ENCODE data around the gene IDI1. TPM values are rescaled to one million over a fixed set of nuclear protein-coding genes. Genes with fewer than 3 reads are reported as not detected.

The IDI1 gene
- total RNA-seq, 1 experiment from 2014 or later: 44.7 TPM

DNA sequence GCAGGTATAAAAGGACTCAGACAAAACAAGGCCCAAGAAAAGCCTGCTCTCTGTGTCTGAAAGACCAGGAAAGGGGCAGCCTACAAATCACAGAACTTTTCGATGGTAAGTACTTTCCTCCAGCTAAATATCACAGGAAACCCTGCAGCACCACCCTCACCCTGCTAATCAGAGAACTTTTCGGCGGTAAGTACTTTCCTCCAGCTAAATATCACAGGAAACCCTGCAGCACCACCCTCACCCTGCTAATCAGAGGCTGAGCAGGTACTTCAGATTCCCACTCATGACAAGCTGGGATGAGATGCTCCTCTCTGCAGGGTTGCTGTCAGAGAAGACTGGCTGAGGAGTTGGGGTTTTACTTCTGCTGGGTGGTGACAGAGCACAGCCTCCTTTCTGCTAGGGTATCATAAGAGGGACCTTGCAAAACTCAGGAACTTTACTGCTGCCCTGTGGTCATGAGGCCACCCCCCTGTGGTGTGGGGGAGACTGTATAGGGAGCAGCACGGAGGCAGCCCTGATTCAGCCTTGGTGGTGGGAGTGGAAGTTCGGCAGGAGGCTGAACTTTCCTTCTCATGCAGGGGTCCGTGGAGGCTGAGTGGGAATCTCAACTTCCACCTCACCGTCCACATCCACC lies 14.4 kb upstream of the IDI1 start:
- Histone ChIP-seq H3K23ac (ENCODE audit: insufficient read length, low read depth, low read length) (no peak overlapping the region), H3K79me1 (ENCODE audit: insufficient read depth, low read depth, low read length, poor library complexity, severe bottlenecking) (peaks cover 13% of the 10 kb centered on the region), H2BK12ac (ENCODE audit: insufficient read length, low read depth, low read length) (no peak overlapping the region), H4K8ac (replicated peaks; ENCODE audit: insufficient read length, low read depth, low read length) (no peak overlapping the region), H4K20me1 (ENCODE audit: control insufficient read depth, insufficient read depth, insufficient read length) (no peaks in the 10 kb centered on the region), H3K14ac (ENCODE audit: insufficient read depth, low read length) (no peak overlapping the region), H4K91ac (ENCODE audit: insufficient read length, low read depth, low read length) (no peak overlapping the region), H3K4me1 (ENCODE audit: insufficient read depth, low read length) (no peaks in the 10 kb centered on the region), H3K9me3 (ENCODE audit: control insufficient read depth, low read depth, low read length) (no peaks in the 10 kb centered on the region), H3T11ph (ENCODE audit: low read length) (no peak overlapping the region), H4K5ac (ENCODE audit: insufficient read length, low read depth, low read length) (no peak overlapping the region), H3K56ac (ENCODE audit: insufficient read length, low read depth, low read length) (no peak overlapping the region), H2BK5ac (ENCODE audit: insufficient read length, low read length) (no peak overlapping the region), H2BK15ac (ENCODE audit: low read depth, low read length) (no peak overlapping the region), H3K4me2 (ENCODE audit: insufficient read depth, insufficient read length, low read length) (no peak overlapping the region), H2AFZ (ENCODE audit: low read length) (no peak overlapping the region), H2AK5ac (ENCODE audit: insufficient read length, low read length) (no peak overlapping the region), H3K79me2 (ENCODE audit: insufficient read depth, low read length) (peaks cover 9% of the 10 kb centered on the region; the same call in 1 of the 2 replicates), H2BK20ac (ENCODE audit: low read depth, low read length, poor library complexity, severe bottlenecking) (no peak overlapping the region), H3K27me3 (ENCODE audit: insufficient read depth, low read length) (no peaks in the 10 kb centered on the region), H3K18ac (ENCODE audit: insufficient read length, low read depth, low read length) (no peak overlapping the region), H3K9ac (ENCODE audit: extremely low read depth, insufficient read length, low read length) (no peak overlapping the region), H3K4ac (ENCODE audit: low read depth, low read length) (no peak overlapping the region), H3K27ac (ENCODE audit: insufficient read length, low read depth, low read length) (no peak overlapping the region), H3K23me2 (ENCODE audit: insufficient read length, low read depth, low read length, poor library complexity, severe bottlenecking) (no peaks in the 10 kb centered on the region), H2BK120ac (ENCODE audit: low read depth, low read length, poor library complexity, severe bottlenecking) (no peak overlapping the region)
- WGBS (ENCODE audit: extremely low coverage, insufficient read length, low lambda C conversion rate): no CpG with 5 or more reads among the region's 7 CpGs
- Mint-ChIP-seq H3K9me3 (no peaks in the 10 kb centered on the region), H3K27ac (no peak overlapping the region), H3K4me1 (peaks cover 0 to 9% of the 10 kb centered on the region in 2 experiments; a peak in 3 of 4 replicates), H3K4me3 (no peak overlapping the region), H3K36me3 (ENCODE audit: insufficient read depth in 1 of 3, low read depth in 3 of 3) (no peaks in the 10 kb centered on the region; a peak in 1 of 7 replicates), H3K27me3 (ENCODE audit: low read depth) (no peaks in the 10 kb centered on the region)
- TF ChIP-seq, protein P1, sequence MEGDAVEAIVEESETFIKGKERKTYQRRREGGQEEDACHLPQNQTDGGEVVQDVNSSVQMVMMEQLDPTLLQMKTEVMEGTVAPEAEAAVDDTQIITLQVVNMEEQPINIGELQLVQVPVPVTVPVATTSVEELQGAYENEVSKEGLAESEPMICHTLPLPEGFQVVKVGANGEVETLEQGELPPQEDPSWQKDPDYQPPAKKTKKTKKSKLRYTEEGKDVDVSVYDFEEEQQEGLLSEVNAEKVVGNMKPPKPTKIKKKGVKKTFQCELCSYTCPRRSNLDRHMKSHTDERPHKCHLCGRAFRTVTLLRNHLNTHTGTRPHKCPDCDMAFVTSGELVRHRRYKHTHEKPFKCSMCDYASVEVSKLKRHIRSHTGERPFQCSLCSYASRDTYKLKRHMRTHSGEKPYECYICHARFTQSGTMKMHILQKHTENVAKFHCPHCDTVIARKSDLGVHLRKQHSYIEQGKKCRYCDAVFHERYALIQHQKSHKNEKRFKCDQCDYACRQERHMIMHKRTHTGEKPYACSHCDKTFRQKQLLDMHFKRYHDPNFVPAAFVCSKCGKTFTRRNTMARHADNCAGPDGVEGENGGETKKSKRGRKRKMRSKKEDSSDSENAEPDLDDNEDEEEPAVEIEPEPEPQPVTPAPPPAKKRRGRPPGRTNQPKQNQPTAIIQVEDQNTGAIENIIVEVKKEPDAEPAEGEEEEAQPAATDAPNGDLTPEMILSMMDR (conservative IDR thresholded peaks at IDR 0.05): no peak
- no peak for DNase-seq

Data from H9 (cell line).